Mammary epithelial cell (primary cell): ENCODE results near the gene P4HA1.
"Not testable (repeated sequence)": the region's sequence is repeated elsewhere in the genome, so short reads cannot be mapped to it uniquely, and the experiment has no call there.

Experiments used
- EZH2 ChIP-seq: IDR thresholded peaks from 2 replicates; pipeline ENCODE4 v1.6.1; 2012; ENCODE audit warnings: low read length, inconsistent platforms, borderline replicate concordance
- TF ChIP-seq, protein P1 (sequence below), 2 donors: IDR thresholded peaks in 1 of 2; conservative IDR thresholded peaks in 1 of 2; 2 replicates each; pipeline ENCODE4 v1.5.1; 2011 to 2012; ENCODE audit warnings: inconsistent platforms in 2 of 2, low read length in 2 of 2, mild to moderate bottlenecking in 2 of 2, control low read depth in 1 of 2, low read depth in 1 of 2; ENCODE audit not compliant: insufficient read depth in 1 of 2; ENCODE audit errors: extremely low read depth in 1 of 2

DNA sequence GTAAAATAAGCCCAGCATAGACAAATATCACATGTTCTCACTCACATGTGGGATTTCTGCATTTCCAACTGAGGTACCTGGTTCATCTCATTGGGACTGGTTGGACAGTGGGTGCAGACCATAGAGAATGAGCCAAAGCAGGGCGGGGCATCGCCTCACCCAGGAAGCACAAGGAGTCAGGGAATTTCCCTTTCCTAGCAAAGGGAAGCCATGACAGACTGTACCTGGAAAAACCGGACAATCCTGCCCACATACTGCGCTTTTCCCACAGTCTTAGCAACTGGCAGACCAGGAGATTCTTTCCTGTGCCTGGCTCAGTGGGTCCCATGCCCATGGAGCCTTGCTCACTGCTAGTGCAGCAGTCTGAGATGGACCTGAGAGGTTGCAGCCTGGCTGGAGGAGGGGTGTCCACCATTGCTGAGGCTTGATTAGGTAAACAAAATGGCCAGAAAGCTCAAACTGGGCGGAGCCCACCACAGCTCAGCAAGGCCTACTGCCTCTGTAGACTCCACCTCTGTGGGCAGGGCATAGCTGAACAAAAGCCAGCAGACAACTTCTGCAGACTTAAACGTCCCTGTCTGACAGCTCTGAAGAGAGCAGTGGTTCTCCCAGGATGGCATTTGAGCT is 75.0 kb downstream of the P4HA1 start:
- TF ChIP-seq, protein P1, sequence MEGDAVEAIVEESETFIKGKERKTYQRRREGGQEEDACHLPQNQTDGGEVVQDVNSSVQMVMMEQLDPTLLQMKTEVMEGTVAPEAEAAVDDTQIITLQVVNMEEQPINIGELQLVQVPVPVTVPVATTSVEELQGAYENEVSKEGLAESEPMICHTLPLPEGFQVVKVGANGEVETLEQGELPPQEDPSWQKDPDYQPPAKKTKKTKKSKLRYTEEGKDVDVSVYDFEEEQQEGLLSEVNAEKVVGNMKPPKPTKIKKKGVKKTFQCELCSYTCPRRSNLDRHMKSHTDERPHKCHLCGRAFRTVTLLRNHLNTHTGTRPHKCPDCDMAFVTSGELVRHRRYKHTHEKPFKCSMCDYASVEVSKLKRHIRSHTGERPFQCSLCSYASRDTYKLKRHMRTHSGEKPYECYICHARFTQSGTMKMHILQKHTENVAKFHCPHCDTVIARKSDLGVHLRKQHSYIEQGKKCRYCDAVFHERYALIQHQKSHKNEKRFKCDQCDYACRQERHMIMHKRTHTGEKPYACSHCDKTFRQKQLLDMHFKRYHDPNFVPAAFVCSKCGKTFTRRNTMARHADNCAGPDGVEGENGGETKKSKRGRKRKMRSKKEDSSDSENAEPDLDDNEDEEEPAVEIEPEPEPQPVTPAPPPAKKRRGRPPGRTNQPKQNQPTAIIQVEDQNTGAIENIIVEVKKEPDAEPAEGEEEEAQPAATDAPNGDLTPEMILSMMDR (conservative IDR thresholded peaks at IDR 0.05 in 1 of 2, IDR thresholded peaks at IDR 0.05 in 1 of 2; ENCODE audit: extremely low read depth in 1 of 2, insufficient read depth in 1 of 2, low read depth in 1 of 2, low read length in 2 of 2), result not testable (repeated sequence)
- not testable (repeated sequence) for TF ChIP-seq EZH2
